Liver (tissue), 9 donors: Measurements from ENCODE around the gene IFT81. TPM values are rescaled to one million over a fixed set of nuclear protein-coding genes. Genes with fewer than 3 reads are reported as not detected.

Experiments
- DNase-seq: peaks from one replicate; pipeline ENCODE4 v3.0.0-alpha.2; 2017; ENCODE audit warnings: low spot score
- H3K27ac ChIP-seq, 2 donors: one replicate each; pipeline ENCODE4 v1.7.0; 2013; ENCODE audit warnings: inconsistent platforms in 2 of 2, low read length in 2 of 2, control low read depth in 1 of 2, low read depth in 1 of 2, mild to moderate bottlenecking in 1 of 2
- H3K27me3 ChIP-seq, 4 donors: one replicate each; pipeline versions ENCODE4 v1.6.1 to v1.7.0; 2013; ENCODE audit warnings: low read length in 3 of 4, inconsistent platforms in 1 of 4, mild to moderate bottlenecking in 1 of 4, moderate library complexity in 1 of 4; ENCODE audit not compliant: control insufficient read depth in 4 of 4, insufficient read depth in 4 of 4
- H3K36me3 ChIP-seq, 4 donors: one replicate each; pipeline versions ENCODE4 v1.6.1 to v1.7.0; 2013; ENCODE audit warnings: low read length in 3 of 4, mild to moderate bottlenecking in 3 of 4, low read depth in 1 of 4, moderate library complexity in 1 of 4; ENCODE audit not compliant: control insufficient read depth in 4 of 4, insufficient read depth in 3 of 4
- H3K4me1 ChIP-seq, 4 donors: one replicate each; pipeline versions ENCODE4 v1.6.1 to v1.7.0; 2013; ENCODE audit warnings: low read length in 3 of 4, mild to moderate bottlenecking in 3 of 4, moderate library complexity in 1 of 4; ENCODE audit not compliant: control insufficient read depth in 4 of 4, insufficient read depth in 4 of 4
- H3K4me3 ChIP-seq, 3 donors: one replicate each; pipeline versions ENCODE4 v1.6.1 to v1.7.0; 2013; ENCODE audit warnings: low read length in 3 of 3, control low read depth in 1 of 3, low read depth in 1 of 3, mild to moderate bottlenecking in 1 of 3
- H3K9ac ChIP-seq, 2 donors: one replicate each; pipeline ENCODE4 v1.7.0; 2013; ENCODE audit warnings: low read length in 2 of 2, mild to moderate bottlenecking in 2 of 2, moderate library complexity in 2 of 2, control low read depth in 1 of 2, low read depth in 1 of 2
- H3K9me3 ChIP-seq, 4 donors: one replicate each; pipeline versions ENCODE4 v1.6.1 to v1.7.0; 2013; ENCODE audit warnings: low read length in 3 of 4; ENCODE audit not compliant: control insufficient read depth in 4 of 4
- CTCF ChIP-seq: fragments of 150-350 bp; IDR thresholded peaks from 2 replicates; pipeline ENCODE4 v1.5.1; 2017; ENCODE audit warnings: improper control_type of control experiment, low read depth, low read length; ENCODE audit not compliant: missing input control
- EGR1 ChIP-seq, 2 donors: IDR thresholded peaks; 2 replicates each; pipeline ENCODE4 v1.6.1; 2016 to 2018; ENCODE audit warnings: antibody characterized with exemption in 2 of 2, low read depth in 2 of 2
- FOXA1 ChIP-seq: IDR thresholded peaks from 2 replicates; pipeline ENCODE4 v1.6.1; 2016; ENCODE audit warnings: antibody characterized with exemption
- FOXA2 ChIP-seq: IDR thresholded peaks from 2 replicates; pipeline ENCODE4 v1.6.1; 2016; ENCODE audit warnings: antibody characterized with exemption
- GABPA ChIP-seq, 2 donors: IDR thresholded peaks in 1 of 2; conservative IDR thresholded peaks in 1 of 2; 2 replicates each; pipeline ENCODE4 v1.6.1; 2016; ENCODE audit warnings: antibody characterized with exemption in 2 of 2, mild to moderate bottlenecking in 1 of 2, moderate library complexity in 1 of 2
- HNF4A ChIP-seq, 2 donors: conservative IDR thresholded peaks; 2 replicates each; pipeline ENCODE4 v1.6.1; 2016; ENCODE audit warnings: antibody characterized with exemption in 2 of 2, mild to moderate bottlenecking in 2 of 2
- HNF4G ChIP-seq: IDR thresholded peaks from 2 replicates; pipeline ENCODE4 v1.6.1; 2016; ENCODE audit warnings: antibody characterized with exemption
- JUND ChIP-seq, 2 donors: IDR thresholded peaks; 2 replicates each; pipeline ENCODE4 v1.6.1; 2016; ENCODE audit warnings: antibody characterized with exemption in 2 of 2
- NR2F2 ChIP-seq: IDR thresholded peaks from 2 replicates; pipeline ENCODE4 v1.6.1; 2016; ENCODE audit warnings: antibody characterized with exemption
- RAD21 ChIP-seq, 2 donors: IDR thresholded peaks; 2 replicates each; pipeline ENCODE4 v1.6.1; 2016; ENCODE audit warnings: antibody characterized with exemption in 2 of 2, mild to moderate bottlenecking in 2 of 2
- RXRA ChIP-seq, 2 donors: IDR thresholded peaks; 2 replicates each; pipeline ENCODE4 v1.6.1; 2017 to 2018; ENCODE audit warnings: antibody characterized with exemption in 2 of 2, mild to moderate bottlenecking in 1 of 2
- SP1 ChIP-seq: IDR thresholded peaks from 2 replicates; pipeline ENCODE4 v1.6.1; 2018; ENCODE audit warnings: antibody characterized with exemption, mild to moderate bottlenecking
- TAF1 ChIP-seq: conservative IDR thresholded peaks from 2 replicates; pipeline ENCODE4 v1.6.1; 2016; ENCODE audit warnings: antibody characterized with exemption, mild to moderate bottlenecking
- YY1 ChIP-seq: IDR thresholded peaks from 2 replicates; pipeline ENCODE4 v1.6.1; 2016; ENCODE audit warnings: antibody characterized with exemption, mild to moderate bottlenecking
- ZBTB33 ChIP-seq: IDR thresholded peaks from 2 replicates; pipeline ENCODE4 v1.6.1; 2016; ENCODE audit warnings: antibody characterized with exemption
- WGBS: extraction: QIAGEN DNeasy Blood & Tissue Kit; methylation state at CpG from one replicate; pipeline ENCODE4 v1.1.7; 2013; 5-methylcytosine and 5-hydroxymethylcytosine counted together
- polyA plus RNA-seq, 2 donors: library from polyadenylated mRNA; stranded (reverse) in 1 of 2; unstranded in 1 of 2; fragments of 200-250 nt in 1 of 2; fragments of >200 nt in 1 of 2; fragmentation: Nextera tagmentation in 1 of 2; extraction: Ambion mirVana in 1 of 2; gene quantifications; one replicate each; pipeline versions ENCODE4 v1.2.1 to v1.2.3, GENCODE V29; 2013 to 2015
- total RNA-seq, 2 donors: library from RNA; depleted of rRNA; stranded (reverse); fragments of >200 nt; gene quantifications; one replicate each; pipeline ENCODE4 v1.2.3, GENCODE V29; 2014
- TF ChIP-seq, protein P1 (sequence below): IDR thresholded peaks from 2 replicates; pipeline ENCODE4 v1.6.1; 2016; ENCODE audit warnings: antibody characterized with exemption, mild to moderate bottlenecking
- TF ChIP-seq, protein P2 (sequence below): IDR thresholded peaks from 2 replicates; pipeline ENCODE4 v1.6.1; 2016; ENCODE audit warnings: antibody characterized with exemption
- TF ChIP-seq, protein P3 (sequence below): IDR thresholded peaks from 2 replicates; pipeline ENCODE4 v1.6.1; 2016; ENCODE audit warnings: antibody characterized with exemption
- donor health status: healthy.
- donor health status: healthy.
- donor health status: healthy.
- donor health status: healthy.
- donor health status: healthy.

IFT81 gene
- total and polyA plus RNA-seq, 4 donors, result 1.9 to 4.9 (median 2.8) TPM

DNA sequence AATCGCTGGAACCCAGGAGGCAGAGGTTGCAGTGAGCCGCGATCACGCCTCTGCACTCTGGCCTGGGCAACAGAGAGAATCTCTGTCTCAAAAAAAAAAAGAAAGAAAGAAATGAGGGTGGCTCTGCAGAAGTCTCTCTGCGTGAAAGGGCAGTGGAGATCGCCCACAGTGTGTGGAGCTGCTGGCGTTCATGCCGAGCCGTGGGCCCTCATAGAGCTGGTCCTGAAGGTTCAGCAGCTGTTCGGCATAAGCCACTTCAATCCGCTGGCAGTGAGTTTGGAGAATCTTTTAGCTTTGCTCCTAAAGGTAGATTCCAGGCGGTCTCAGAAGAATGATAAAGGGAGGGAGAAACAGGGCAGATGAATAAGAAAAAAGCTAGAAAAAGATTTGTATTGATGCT, 120.2 kb downstream of the IFT81 start (continued):
- TF ChIP-seq CTCF (no peak), EGR1 (IDR thresholded peaks at IDR 0.05; ENCODE audit: low read depth in 2 of 2) (no peak), SP1 (no peak), YY1 (no peak), FOXA1 (no peak)

GRCh38 chr12:110244829-110245228, 120.7 kb downstream of the IFT81 start:
- Histone ChIP-seq H3K4me3 (no peak overlapping the region), H3K9ac (no peak overlapping the region), H3K27ac (no peak overlapping the region), H3K27me3 (no peaks in the 10 kb centered on the region), H3K9me3 (no peaks in the 10 kb centered on the region), H3K36me3 (no peaks in the 10 kb centered on the region), H3K4me1 (peaks cover 8 to 51% (median 50%) of the 10 kb centered on the region in 4 donors)
- TF ChIP-seq RXRA (IDR thresholded peaks at IDR 0.05) (no peak), ZBTB33 (no peak), JUND (IDR thresholded peaks at IDR 0.05) (no peak), CTCF (no peak), HNF4A (conservative IDR thresholded peaks at IDR 0.05) (no peak), HNF4G (no peak), GABPA (IDR thresholded peaks at IDR 0.05 in 1 of 2, conservative IDR thresholded peaks at IDR 0.05 in 1 of 2) (no peak), NR2F2 (no peak), SP1 (no peak), YY1 (no peak), TAF1 (no peak), EGR1 (IDR thresholded peaks at IDR 0.05; ENCODE audit: low read depth in 2 of 2) (no peak), FOXA2 (no peak), FOXA1 (no peak), RAD21 (IDR thresholded peaks at IDR 0.05) (no peak)
- TF ChIP-seq, protein P1, sequence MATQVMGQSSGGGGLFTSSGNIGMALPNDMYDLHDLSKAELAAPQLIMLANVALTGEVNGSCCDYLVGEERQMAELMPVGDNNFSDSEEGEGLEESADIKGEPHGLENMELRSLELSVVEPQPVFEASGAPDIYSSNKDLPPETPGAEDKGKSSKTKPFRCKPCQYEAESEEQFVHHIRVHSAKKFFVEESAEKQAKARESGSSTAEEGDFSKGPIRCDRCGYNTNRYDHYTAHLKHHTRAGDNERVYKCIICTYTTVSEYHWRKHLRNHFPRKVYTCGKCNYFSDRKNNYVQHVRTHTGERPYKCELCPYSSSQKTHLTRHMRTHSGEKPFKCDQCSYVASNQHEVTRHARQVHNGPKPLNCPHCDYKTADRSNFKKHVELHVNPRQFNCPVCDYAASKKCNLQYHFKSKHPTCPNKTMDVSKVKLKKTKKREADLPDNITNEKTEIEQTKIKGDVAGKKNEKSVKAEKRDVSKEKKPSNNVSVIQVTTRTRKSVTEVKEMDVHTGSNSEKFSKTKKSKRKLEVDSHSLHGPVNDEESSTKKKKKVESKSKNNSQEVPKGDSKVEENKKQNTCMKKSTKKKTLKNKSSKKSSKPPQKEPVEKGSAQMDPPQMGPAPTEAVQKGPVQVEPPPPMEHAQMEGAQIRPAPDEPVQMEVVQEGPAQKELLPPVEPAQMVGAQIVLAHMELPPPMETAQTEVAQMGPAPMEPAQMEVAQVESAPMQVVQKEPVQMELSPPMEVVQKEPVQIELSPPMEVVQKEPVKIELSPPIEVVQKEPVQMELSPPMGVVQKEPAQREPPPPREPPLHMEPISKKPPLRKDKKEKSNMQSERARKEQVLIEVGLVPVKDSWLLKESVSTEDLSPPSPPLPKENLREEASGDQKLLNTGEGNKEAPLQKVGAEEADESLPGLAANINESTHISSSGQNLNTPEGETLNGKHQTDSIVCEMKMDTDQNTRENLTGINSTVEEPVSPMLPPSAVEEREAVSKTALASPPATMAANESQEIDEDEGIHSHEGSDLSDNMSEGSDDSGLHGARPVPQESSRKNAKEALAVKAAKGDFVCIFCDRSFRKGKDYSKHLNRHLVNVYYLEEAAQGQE, result no peak
- TF ChIP-seq, protein P2, sequence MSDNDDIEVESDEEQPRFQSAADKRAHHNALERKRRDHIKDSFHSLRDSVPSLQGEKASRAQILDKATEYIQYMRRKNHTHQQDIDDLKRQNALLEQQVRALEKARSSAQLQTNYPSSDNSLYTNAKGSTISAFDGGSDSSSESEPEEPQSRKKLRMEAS, result no peak
- TF ChIP-seq, protein P3, sequence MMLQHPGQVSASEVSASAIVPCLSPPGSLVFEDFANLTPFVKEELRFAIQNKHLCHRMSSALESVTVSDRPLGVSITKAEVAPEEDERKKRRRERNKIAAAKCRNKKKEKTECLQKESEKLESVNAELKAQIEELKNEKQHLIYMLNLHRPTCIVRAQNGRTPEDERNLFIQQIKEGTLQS, result no peak
- 48% methylated on average over 8 of the region's 8 CpGs for WGBS
- DNase-seq, result no peak
